ENCODE results near the gene SPSB2. TPM values are rescaled to one million over a fixed set of nuclear protein-coding genes. Genes with fewer than 3 reads are reported as not detected.
A peak's percentile ranks its signal among the peaks of the same experiment; 100 is the strongest.

The SPSB2 gene
- total RNA-seq, 2 donors from 2014 or later, result 1.4 to 11.7 TPM

DNA sequence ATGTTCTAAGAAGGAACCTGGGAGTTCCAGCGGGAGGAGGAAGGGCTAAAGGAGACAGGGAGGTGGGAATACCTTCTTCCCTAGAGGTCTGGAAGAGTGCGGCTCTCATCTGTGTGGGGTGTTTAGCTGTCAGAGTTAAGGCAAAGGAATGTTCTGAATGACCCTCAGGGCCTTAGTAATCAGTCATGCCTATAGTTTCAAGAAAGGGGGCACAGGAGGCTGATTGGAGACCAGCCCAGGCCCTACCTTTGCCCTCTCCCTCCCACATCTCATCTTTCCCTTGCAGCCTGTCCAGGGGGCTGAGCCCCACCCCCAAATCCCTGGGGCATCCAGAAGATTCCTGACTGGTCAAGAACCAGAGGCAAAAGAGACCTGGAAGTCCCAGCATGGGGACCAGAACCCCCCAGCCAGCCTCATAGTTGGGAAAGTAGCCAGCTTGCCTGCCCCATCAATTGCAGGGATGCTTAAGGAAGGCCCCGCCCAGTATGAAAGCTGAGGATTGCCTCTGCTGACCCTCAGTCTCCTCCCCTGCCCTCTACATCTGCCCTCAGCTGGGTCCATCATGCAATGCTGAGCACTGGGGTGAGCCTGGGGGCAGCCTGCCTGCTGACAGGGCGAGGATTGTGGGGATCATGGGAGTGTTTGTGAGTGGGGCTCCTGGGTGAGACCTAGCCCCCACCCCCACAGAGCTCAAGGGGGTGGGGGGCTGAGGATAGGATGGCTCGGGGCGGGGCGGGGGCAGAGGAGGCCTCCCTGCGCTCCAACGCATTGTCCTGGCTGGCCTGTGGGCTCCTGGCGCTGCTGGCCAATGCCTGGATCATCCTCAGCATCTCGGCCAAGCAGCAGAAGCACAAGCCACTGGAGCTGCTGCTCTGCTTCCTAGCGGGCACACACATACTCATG, 49.7 kb downstream of the SPSB2 start:
- ATAC-seq (no peak), DNase-seq (ENCODE audit: low spot score in 2 of 2) (no peak)
- Mint-ChIP-seq H3K36me3 (peaks cover 0 to 2% of the 10 kb centered on the region in 2 donors), H3K27ac (no peak overlapping the region), H3K9me3 (no peaks in the 10 kb centered on the region)

DNA sequence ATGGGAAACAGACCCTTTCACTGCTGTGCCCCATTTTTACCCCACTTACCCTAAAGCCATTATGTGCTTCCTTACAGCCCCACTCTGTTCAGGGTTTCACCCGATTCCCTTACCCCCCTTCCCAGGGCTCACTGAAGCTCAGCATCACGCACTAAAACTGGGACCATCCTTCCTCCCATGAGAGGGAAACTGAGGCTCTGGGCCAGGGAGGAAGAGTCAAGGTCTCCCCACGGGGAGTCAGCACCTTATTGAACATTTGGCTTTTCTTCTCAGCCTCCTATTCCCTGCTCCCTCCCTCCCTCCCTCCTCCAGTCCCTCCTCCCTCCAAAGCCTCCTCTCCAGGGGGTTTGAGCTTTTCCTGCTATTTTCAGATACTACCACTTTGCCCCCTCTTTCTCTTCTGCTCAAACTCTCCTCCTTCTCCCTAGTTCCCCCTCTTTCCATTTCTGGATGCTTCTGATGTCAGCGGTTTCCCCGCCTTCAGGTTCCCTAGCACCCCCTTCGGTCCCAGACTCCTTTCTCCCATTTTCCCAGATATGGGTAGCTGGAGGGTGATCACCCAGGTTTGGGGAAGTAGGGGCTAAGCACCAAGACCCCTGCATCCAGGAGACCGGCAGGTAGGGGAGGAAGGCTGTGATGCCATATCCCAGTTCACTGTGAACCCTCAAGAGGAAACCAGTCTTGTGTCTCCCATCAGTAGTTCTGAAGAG, 50.5 kb downstream of the SPSB2 start:
- DNase-seq (ENCODE audit: low spot score in 2 of 2) (no peak), ATAC-seq (no peak)
- Mint-ChIP-seq H3K36me3 (peaks cover 5 to 11% of the 10 kb centered on the region in 2 donors), H3K9me3 (no peaks in the 10 kb centered on the region), H3K27ac (no peak overlapping the region)

- ATAC-seq, result no peak
- peak within 1 kb of the TSS in 1 of 2 donors; percentile 91 for H3K27ac Mint-ChIP-seq
- DNase-seq (ENCODE audit: low spot score in 2 of 2), result no peak
- peaks cover 8 to 18% of the 10 kb centered on the region in 2 donors for H3K36me3 Mint-ChIP-seq
- H3K9me3 Mint-ChIP-seq, result no peaks in the 10 kb centered on the region
These were observed 51.3 kb downstream of the SPSB2 start, which contains the start of gene GPR162 for GRCh38 chr12:6821591-6822425. GPR162 (plus strand) TSS chr12:6821821; CDS start chr12:6823899, 2,078 bp downstream.

Other genes starting within 250 kb of the SPSB2 start
- 1 to 10 TPM; 2.8 to 5.1 TPM for gene LPAR5, start 237.3 kb downstream of the SPSB2 start, total RNA-seq
- 1 to 10 TPM; 2.1 to 2.8 TPM for gene ACRBP, start 225.9 kb downstream of the SPSB2 start, total RNA-seq
- gene ING4, start 210.2 kb downstream of the SPSB2 start, total RNA-seq, result 10 to 100 TPM; 18.1 to 24.3 TPM
- 10 to 100 TPM; 77.1 to 92.6 TPM for gene ZNF384, start 183.9 kb downstream of the SPSB2 start, total RNA-seq
- gene PIANP, start 172.5 kb downstream of the SPSB2 start, total RNA-seq, result 1 to 10 TPM in 1 of 2 donors, not detected in 1; 1.3 TPM
- gene COPS7A, start 149.3 kb downstream of the SPSB2 start, total RNA-seq, result 10 to 100 TPM; 34.2 to 42.9 TPM
- 100 to 1,000 TPM; 149 to 275 TPM for gene MLF2, start 120.2 kb downstream of the SPSB2 start, total RNA-seq
- gene PTMS, start 106.9 kb downstream of the SPSB2 start, total RNA-seq, result 100 to 1,000 TPM in 1 of 2 donors, 10 to 100 TPM in 1; 76.0 to 163 TPM
- 100 to 1,000 TPM in 1 of 2 donors, 10 to 100 TPM in 1; 71.3 to 117 TPM for gene LAG3, start 100.8 kb downstream of the SPSB2 start, total RNA-seq
- gene CD4, start 83.8 kb downstream of the SPSB2 start, total RNA-seq, result 100 to 1,000 TPM; 165 to 244 TPM
- under 1 TPM; 0.46 to 0.60 TPM for gene GPR162, start 51.5 kb downstream of the SPSB2 start, total RNA-seq
- gene P3H3, start 44.9 kb downstream of the SPSB2 start, total RNA-seq, result 1 to 10 TPM in 1 of 2 donors, under 1 TPM in 1; 0.82 to 3.0 TPM
- gene GNB3, start 32.4 kb downstream of the SPSB2 start, total RNA-seq, result 1 to 10 TPM in 1 of 2 donors, under 1 TPM in 1; 0.25 to 1.8 TPM
- 100 to 1,000 TPM; 110 to 147 TPM for gene CDCA3, start 22.0 kb downstream of the SPSB2 start, total RNA-seq
- 100 to 1,000 TPM; 132 to 166 TPM for gene USP5, start 21.2 kb downstream of the SPSB2 start, total RNA-seq
- 1,000 to 10,000 TPM in 1 of 2 donors, 100 to 1,000 TPM in 1; 694 to 1,875 TPM for gene TPI1, start 5.8 kb downstream of the SPSB2 start, total RNA-seq
- 10 to 100 TPM in 1 of 2 donors, 1 to 10 TPM in 1; 4.0 to 10.7 TPM for gene LRRC23, start 31.5 kb upstream of the SPSB2 start, total RNA-seq
- 100 to 1,000 TPM; 264 to 314 TPM for gene ENO2, start 41.3 kb upstream of the SPSB2 start, total RNA-seq
- 10 to 100 TPM; 29.9 to 73.5 TPM for gene ATN1, start 54.7 kb upstream of the SPSB2 start, total RNA-seq
- not detected for gene RNU7-1, start 70.5 kb upstream of the SPSB2 start, total RNA-seq
- 100 to 1,000 TPM; 229 to 609 TPM for gene C12orf57, start 70.7 kb upstream of the SPSB2 start, total RNA-seq
- 100 to 1,000 TPM; 320 to 609 TPM for gene PTPN6, start 78.1 kb upstream of the SPSB2 start, total RNA-seq
- 100 to 1,000 TPM; 387 to 423 TPM for gene PHB2, start 97.4 kb upstream of the SPSB2 start, total RNA-seq
- 10 to 100 TPM; 69.0 to 76.3 TPM for gene EMG1, start 97.6 kb upstream of the SPSB2 start, total RNA-seq
- 10 to 100 TPM; 22.0 to 31.9 TPM for gene LPCAT3, start 145.2 kb upstream of the SPSB2 start, total RNA-seq
- 10 to 100 TPM in 1 of 2 donors, 1 to 10 TPM in 1; 4.8 to 21.9 TPM for gene C1S, start 187.4 kb upstream of the SPSB2 start, total RNA-seq
- 1 to 10 TPM; 3.9 to 5.6 TPM for gene C1R, start 219.1 kb upstream of the SPSB2 start, total RNA-seq
- gene C1RL, start 235.9 kb upstream of the SPSB2 start, total RNA-seq, result 10 to 100 TPM; 18.6 to 21.8 TPM